HG03469 (cell line): ENCODE results near the gene SCG5.

Experiments
- ATAC-seq: cut with Tn5 transposase; IDR thresholded peaks from one replicate; pipeline ENCODE4 v1.9.1; 2021; ENCODE audit warnings: mild to moderate bottlenecking, moderate library complexity, moderate number of reproducible peaks; ENCODE audit not compliant: unreplicated experiment

SCG5 gene

GRCh38 chr15:32690941-32691688 is 49.6 kb downstream of the SCG5 start:
- no peak for ATAC-seq

- ATAC-seq, result no peak
Observed at GRCh38 chr15:32691689-32692038, 50.2 kb downstream of the SCG5 start.

- no peak for ATAC-seq
Observed at GRCh38 chr15:32692286-32692685, 50.8 kb downstream of the SCG5 start.

- ATAC-seq, result no peak
Observed at GRCh38 chr15:32694222-32694983, 52.9 kb downstream of the SCG5 start.

- ATAC-seq, result no peak
Observed at GRCh38 chr15:32698773-32699390, 57.4 kb downstream of the SCG5 start.

- no peak for ATAC-seq
Observed at GRCh38 chr15:32700501-32701150, 59.1 kb downstream of the SCG5 start.

GRCh38 chr15:32701863-32702262 is 60.4 kb downstream of the SCG5 start:
- ATAC-seq, result no peak

GRCh38 chr15:32704395-32704981 is 63.0 kb downstream of the SCG5 start:
- ATAC-seq, result no peak

GRCh38 chr15:32705446-32705845 is 63.9 kb downstream of the SCG5 start:
- no peak for ATAC-seq

- no peak for ATAC-seq
Observed at GRCh38 chr15:32706704-32707103, 65.2 kb downstream of the SCG5 start.

GRCh38 chr15:32707436-32707835 is 65.9 kb downstream of the SCG5 start:
- ATAC-seq, result no peak

GRCh38 chr15:32709295-32710033 is 68.0 kb downstream of the SCG5 start:
- no peak for ATAC-seq

- ATAC-seq, result no peak
Observed at GRCh38 chr15:32715276-32715675, 73.8 kb downstream of the SCG5 start.

GRCh38 chr15:32716216-32716914 is 74.9 kb downstream of the SCG5 start:
- no peak for ATAC-seq

- ATAC-seq, result no peak
Observed at GRCh38 chr15:32716915-32717425, 75.5 kb downstream of the SCG5 start.

GRCh38 chr15:32717426-32718226 is 76.1 kb downstream of the SCG5 start, which contains the start of gene GREM1:
Gene GREM1 (plus strand): TSS chr15:32718004. CDS start chr15:32730691, 12,687 bp downstream.
- no peak for ATAC-seq

GRCh38 chr15:32718227-32718820 is 76.8 kb downstream of the SCG5 start:
- no peak for ATAC-seq
